HG03280 (cell line): ENCODE data around the gene ATP6V0D1.

ENCODE experiments used
- ATAC-seq: cut with Tn5 transposase; IDR thresholded peaks from one replicate; pipeline ENCODE4 v1.9.1; 2021; ENCODE audit warnings: mild to moderate bottlenecking, moderate library complexity; ENCODE audit not compliant: unreplicated experiment

ATP6V0D1 gene

DNA sequence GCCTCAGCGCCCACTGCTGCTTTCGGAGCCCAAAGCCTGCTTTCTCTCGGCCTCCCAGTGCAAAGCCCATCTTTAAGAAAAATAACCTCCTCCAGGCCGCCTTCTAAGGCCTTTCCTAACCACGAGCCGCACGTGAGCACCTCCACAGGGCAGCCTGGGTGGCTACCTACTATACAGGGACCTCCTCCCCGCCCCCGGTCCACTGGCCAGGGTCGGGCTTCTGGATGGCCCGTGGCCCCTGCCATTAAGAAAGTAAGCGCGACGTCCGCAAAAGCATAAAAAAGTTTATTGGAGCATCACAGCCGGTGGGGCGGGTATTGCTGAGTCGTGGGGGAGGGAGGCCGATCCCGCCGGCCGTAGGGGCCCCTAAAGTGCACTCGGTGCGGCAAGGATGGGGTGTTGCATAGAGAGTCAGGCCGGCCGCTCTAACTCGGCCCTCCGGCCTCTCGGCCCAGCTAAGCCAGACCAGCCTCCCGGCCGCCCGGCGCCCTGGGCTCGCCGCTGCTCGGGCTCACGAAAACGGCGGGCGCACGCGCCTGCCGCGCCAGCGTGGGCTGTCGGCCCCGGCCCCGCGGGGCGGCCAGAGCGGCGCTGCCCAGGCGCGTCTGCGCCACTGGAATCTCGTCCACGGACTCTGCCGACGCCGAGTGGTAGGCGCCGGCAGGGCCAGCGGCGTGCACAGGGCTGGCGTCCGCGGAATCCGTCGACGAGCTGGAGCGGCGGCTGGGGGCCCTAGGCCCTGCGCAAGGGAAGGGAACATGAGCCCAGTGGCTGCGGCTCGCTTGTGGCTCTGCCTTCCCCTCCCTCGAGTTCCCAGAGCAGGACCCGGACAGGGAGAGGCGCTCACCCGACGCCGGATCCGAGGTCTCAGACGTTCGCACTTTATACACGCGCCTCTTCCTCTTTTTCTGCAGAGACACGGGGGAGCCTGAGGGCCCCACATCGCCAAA, 86.5 kb downstream of the ATP6V0D1 start:
- no peak for ATAC-seq

DNA sequence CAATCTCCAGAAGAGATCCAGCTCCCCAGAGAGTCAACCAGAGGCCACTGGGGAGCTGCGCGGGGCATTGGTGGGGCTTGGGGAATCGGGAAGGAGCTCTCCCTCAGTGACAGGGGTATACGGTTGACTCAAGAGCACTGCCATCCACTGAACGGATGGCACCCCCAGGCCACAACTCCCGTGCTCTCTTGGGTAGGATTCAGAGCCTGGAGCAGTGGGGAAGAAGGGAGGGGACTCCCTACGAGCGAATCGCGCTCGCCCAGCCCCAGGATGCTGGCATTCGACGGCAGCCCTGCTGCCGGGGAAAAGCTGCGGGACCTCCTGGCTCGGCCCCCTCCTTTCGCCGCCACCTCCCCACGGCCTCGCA, 87.2 kb downstream of the ATP6V0D1 start:
- ATAC-seq: no peak

DNA sequence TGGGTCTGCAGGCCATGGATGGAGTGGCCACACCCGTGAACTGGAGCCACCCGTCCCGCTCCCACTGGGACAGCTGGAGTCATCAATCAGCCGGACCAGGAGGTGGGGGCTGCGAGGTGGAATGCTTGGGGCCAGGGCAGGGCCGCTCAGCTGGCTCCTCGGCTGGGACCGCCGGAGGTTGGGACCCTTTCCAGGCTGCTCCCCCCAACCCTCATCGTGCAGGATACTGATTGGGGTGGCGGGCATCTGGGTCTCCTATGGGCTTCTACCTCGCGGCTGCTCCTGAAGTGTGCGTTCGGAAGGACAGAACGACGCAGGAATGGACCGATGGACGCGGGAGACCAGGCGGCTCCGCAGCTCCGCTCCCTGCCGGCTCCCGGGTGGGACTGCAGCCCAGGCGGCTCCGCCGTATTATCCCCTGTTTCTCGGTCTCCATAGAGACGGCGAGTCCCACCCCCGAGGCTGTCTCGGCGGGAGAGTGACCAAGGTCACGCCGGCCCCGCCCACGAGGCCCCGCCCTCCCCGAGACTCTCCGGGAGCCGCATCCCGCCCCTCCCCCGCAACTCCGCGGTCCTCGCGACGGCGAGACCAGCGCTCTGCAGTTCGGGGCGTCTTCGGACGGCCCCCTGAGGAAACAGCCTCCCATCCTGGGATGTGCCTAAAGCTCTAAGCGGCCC, 87.7 kb downstream of the ATP6V0D1 start, which contains the start of gene TPPP3:
Gene TPPP3, minus strand, starts transcription at position 388 of the 677 bp plus-strand sequence. CDS start 2,387 bp downstream, outside the sequence.
- no peak for ATAC-seq

DNA sequence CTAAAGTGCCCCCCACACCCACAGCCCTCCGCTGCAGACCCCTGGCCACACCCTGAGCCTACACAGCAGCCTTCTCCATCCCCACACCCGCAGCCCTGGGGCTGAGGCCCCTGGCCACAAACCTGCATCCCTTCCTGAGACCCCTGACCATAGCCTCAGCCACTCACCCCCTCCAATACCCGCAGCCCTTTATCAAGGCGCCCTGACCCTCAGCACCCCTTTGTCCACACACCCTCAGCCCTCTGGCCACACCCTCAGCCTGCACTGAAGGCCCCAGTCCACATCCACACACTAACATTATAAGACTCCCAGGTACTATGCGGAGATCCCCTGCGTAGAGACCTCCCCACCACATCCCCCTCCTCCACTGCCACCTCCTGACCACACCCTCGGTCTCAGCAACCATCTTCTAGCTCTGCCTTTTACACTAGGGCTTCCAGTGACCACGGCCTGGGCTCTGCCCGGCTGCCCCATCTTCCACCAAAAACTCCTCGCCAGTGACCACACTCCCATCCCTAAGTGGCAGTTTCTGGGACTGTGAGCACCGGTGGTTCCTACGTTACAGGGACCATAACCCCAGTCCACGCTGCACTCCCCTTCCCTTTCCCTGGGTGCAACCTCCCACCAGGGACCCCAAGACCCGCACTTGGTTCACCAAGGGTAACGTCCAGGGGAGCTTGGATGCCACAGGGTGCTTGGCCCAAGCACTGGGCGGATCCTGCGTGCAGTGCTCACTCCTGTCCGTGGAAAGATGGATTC, 88.5 kb downstream of the ATP6V0D1 start:
- ATAC-seq: no peak

DNA sequence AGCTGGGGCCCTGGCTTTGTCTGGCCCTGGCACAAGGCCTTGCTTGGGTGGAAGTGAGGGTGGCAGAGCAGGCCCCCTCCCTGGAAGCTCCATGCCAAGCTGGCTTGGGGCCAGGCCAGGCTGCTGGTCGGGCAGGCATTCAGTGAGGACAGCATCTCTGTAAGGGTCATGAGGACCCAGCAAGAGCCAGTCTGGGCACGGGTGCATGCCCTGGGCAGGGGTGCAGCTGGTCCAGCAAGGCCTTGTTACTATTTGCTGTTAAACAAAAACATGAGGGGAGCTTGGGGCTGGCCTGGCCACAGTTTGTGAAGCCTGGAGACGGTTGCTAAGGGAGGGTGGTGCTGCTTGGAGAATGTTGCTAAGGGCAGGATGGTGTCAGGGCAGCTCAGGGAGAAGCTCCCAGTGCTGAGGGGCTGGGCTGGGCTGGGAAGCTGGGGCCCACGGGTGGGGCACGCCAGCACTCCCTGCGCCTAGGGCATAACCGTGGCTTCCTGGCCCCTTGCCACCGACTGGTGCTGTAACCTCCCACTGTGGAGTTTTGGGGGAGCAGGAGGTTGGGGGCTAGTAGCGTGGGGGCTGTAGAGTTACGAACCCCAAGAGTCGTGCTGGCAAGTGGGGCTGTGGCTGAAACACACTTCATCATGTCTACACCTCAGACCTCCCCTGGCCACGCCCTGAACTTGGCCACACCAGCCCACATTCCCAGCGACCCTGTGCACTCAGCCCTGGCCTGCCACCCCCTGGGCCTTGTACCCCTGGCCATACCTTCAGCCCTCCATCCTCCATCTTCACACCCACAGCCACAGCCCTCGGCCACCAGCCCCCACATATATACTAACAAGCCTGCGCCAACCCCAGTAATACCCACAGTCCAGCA, 89.3 kb downstream of the ATP6V0D1 start:
- ATAC-seq: no peak

DNA sequence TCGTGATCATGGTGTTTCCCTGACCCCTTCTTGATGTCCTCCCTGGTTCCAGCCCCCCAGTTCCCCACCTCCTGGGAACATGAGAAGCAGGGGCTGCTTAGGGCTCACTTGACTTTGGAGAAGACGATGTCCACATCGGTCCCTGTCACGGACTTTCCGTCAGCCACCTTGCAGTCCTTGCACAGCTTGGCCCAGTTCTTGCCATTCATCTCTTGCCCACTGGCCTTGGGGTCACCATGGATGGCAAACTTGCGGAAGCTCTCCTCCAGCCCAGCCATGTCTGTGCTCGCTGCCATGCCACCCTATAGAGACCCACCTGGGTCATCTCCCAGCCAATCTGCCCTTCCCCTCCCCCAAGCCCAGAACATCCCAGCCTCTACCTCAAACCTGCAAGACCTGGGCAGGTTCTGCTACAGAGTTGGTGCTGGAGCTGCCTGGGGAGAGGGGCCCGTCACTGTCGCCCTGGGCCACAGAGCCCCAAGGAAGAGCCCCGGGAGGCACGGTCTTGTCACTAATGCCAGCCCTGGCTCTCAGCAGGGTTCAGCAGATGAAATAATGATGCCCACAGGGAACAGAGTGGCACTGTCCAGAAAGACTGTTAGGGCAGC, 90.0 kb downstream of the ATP6V0D1 start:
- ATAC-seq: no peak

DNA sequence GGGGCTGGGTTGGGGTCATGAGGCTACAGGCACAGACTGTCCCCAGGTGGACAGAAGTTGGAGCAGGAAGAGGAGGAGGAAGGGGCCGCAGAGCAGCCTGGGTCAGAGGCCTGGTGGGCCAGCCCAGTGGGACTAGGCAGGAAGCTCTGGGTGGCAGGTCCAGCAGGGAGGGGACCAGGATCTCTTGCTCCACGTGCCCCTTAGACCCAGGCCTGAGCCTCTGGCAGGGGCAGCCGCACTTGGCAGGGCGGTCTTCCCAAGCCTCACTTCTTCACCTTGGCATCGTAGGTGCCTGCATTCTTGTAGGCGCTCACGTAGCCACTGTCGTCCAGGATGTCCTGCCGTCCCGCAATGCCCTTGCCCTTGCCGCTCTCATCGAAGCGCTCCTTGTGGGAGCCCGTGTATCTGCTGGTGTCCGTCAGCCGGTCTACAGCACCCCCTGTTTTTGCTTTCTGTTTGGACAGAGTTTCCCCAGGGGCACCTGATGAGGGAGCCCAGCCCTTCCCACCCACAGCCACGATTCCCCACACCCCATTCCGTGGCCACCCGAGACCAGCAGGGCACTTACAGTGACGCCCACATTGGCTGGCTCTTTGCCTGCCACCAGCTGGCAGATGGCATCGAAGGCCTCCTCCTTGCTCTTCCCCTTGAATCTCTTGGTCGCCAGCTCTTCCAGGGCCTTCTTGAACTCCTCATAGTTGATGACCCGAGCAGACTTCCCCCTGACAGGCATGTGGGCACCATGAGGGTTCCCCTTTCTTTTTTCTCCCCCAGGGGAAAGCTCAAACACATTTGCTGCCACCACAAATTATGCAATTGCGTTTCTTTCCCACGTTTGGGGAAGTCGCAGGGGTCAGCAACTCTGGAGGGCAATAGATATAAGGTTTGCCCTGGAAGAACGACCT, 90.8 kb downstream of the ATP6V0D1 start:
- ATAC-seq: no peak

DNA sequence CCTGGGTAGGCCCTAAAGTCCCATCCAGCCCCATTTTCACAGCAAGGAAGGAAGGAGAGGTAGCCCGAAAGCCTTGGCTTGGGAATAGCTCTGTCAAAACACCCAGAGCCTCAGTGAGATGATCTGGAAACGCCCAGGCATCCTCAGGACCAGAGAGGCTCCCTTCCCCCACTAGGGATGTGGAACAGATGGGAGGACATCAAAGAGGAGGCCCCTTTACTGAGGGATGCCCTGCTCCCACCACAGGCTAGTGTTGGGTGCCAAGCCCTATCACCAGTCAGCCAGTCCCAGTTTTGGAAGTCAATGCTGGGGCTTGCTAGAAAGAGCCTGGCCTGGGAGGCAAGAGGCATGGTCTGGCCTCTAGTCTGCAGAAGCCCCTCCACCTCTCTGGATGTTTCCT, 92.4 kb downstream of the ATP6V0D1 start:
- ATAC-seq: no peak

DNA sequence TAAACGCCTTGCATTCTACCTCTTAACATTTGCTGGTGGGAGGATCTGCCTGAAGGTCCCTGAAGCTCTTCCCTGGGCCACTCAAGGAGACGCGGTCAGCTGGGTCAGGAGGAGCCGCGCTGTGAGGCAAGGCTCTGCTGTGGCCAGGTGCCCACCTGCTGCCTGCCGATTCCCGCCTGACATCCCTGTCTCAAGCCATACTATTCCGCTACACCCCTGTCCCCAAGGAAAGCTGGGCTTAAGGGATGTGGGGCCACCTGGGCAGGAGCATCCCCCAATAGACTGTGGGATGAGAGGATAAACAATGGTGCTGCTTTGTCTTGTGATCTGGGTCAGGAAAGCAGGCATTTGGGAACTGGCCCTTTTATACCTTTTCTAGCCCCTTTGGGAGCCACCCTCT, 92.8 kb downstream of the ATP6V0D1 start:
- ATAC-seq: no peak
